GM04504 (cell line): ENCODE measurements around the gene CLTCL1.
"Not testable (repeated sequence)": the region's sequence is repeated elsewhere in the genome, so short reads cannot be mapped to it uniquely, and the experiment has no call there.

ENCODE experiments used
- DNase-seq: peaks from one replicate; pipeline ENCODE4 v3.0.0-alpha.2; 2012; ENCODE audit warnings: low read depth

The CLTCL1 gene

DNA sequence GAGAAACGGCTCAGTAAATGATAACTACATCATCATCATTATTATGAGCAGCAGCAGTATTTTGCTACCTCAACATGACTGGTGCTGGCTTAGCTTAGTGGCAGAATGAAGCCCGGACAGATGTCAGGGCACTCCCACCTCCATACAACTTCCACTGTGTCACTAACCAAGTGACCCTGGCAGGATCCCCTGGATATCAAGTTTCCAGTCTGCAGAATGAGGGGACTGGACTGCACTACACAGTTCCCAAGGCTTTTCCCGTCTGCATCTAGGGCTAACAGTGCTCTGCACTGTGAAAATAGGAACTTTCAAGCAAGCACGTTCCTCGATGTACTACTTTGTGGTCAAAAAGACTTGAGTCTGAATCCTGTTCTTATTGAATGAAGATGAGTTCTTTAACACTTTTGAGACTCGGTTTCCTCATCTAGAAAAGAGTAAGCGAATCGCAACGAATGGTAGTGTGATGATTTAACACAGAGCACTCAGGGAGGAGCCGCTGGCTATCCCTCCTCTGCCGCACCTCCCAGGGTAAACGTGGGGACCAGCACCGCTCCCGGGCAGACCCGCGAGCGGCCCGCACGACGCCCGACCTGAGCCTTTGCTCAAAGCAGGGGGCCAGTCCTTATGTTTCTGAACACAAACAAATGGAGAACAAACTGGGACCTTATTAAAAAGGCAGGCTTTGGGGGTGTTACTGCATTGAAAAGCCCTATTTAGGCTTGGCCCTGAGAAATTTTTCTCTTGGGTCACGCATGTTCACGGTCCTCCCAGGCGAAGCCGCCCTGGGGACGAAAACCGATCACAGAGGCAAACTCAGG, 910 bp downstream of the CLTCL1 start:
- DNase-seq: no peak

DNA sequence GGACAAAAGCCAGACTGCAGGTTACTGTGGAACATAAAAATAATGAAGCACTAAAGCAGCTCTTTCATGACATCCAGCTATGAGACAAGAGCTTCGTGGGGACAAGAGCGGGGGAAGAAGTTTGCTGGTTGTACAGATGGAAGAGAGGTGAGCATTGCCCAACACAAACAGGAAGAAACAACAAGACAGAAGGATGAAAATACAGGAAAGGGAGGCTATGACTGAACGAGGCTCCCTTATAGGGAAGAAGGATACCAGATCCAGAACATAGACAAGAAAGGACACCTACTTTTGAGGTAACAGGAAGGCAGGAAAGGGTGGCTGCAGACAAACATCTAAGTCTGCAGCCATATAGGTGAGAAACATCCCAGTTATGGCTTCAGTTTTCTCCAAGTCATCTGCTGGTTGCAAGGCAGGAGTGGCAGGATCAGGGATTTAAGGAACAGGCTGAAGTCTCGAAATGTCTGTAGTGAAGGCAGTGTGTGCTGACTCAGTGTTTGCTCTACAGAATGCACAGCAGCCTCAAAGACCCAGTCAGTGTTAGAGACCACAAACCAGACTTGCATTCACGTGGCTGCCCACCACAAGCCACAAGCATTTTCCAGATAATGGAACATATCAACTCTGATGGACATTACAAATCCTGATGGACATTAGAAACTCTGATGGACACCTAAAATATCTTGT, 1.9 kb downstream of the CLTCL1 start:
- DNase-seq: no peak

DNA sequence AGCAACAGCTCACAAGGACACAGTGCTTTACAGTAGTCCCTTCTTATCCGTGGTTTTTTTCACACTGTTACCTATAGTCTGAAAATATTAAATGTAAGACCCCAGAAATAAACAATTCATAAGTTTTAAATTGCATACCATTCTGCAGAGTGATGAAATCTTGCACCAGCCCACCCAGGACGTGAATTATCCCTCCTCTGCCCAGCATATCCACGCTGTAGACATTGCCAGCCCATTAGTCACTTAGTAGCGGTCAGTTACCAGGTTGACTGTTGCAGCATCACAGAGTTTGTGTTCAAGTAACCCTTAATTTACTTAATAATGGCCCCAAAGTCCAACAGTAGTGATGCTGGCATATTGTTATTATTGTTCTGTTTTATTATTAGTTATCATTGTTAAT, 3.6 kb downstream of the CLTCL1 start:
- DNase-seq: peak; percentile 51

DNA sequence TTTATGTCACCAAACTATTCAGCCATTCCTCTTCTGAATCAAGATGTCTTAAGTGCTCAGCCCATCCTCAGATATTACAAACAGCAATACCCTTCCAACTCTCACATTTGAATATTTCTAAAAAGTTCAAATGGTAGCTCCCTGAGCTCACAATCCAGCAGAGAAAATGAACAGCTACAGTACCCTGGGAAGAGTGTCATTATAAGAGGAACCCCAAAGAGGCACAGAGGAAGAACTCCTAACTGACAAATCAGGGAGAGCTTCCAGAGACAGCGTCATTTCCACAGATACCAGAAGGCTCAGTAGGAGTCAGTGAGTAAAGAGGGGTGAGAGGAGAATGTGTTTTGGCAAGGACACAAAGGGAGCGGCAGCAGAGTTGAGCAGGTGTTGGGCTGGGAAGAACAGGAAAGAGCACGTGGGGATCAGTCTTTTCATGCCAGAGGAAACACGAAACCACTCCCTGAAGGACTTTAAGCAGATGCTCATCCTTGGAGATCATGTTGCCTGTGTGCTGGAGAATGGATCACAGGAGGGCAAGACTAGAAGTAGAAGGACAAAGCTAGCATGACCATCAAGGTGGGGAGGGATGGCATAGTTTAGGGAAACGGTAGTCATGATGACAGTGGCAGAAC, 4.3 kb downstream of the CLTCL1 start:
- DNase-seq: no peak

DNA sequence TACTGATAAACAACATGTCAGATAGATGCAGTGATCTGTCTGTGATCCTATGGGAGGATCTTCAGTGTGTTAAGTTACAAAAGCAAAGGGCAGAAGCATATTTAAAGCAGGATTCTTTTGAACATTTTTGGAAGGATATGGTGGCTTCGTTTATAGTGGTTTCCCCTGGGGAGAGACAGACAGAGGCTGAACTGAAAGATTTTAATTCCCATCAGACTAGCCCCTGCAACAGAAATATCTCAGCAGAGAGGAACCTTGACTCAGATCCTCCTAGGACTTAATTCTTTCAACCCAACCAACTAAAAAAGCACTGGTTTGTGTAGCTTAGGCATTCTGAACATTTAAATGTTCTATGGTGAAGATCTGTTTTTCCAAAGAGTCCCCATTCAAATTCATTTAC, 5.7 kb downstream of the CLTCL1 start:
- DNase-seq: no peak

DNA sequence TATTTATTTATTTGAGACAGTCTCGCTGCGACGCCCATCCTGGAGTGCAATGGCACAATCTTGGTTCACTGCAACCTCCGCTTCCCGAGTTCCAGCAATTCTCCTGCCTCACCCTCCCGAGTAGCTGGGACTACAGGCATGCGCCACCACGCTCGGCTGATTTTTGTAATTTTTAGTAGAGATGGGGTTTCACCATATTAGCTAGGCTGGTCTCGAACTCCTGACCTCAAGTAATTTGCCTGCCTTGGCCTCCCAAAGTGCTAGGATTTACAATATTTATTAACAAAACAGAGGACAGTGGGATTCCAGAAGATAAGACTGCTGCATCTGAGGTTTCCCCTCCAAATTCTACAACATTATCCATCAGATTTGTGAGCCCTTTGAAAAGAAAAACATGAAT, 12.4 kb downstream of the CLTCL1 start:
- DNase-seq: not testable (repeated sequence)

DNA sequence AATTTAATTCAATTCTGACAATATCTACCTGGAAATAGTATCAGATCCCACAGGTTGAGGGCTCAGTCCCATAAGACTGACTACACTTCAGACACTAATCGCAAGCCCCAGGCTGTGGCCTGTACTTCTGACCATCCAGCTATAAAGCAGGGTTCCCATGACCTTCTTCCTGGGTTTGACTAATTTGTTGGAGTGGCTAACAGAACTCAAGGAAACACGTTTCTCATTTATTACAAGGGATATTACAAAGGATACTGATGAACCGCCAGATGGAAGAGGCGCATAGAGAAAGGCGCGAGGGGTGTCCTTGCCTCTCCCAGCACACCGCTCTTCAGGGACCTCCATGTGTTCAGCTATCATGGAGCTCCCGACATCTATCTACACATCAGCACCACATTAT, 13.7 kb downstream of the CLTCL1 start:
- DNase-seq: no peak

DNA sequence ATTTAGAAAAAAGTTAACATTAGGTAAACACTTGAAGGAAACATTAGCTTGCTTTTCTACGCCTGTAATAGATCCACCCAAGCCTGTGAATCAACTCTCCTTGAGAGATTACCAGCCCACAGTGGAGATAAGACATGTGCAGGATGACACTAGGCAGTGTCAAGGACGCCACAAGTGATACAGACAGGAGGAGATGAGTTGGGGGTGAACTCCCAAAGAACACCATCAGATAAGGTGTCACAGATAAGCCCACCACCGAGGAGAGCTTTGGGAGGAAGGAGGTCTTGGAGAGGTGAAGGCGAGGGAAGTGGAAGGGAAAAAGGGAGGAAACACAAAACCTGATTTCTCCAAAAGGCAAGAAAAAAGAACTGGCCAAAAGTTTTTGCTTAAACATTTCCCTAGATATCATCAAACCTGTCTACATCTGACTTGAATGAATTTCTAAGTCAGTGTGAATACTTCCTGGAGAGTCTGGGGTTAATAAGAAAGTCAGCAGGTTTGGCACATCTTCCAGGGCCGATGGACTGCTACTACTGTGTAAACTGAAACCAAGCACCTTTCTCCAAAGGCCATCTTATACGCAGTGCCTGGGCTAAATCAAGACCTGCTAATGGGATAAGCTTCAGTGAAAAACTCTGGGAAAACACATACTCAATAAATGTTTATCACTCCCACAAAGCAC, 15.5 kb downstream of the CLTCL1 start:
- no peak for DNase-seq

DNA sequence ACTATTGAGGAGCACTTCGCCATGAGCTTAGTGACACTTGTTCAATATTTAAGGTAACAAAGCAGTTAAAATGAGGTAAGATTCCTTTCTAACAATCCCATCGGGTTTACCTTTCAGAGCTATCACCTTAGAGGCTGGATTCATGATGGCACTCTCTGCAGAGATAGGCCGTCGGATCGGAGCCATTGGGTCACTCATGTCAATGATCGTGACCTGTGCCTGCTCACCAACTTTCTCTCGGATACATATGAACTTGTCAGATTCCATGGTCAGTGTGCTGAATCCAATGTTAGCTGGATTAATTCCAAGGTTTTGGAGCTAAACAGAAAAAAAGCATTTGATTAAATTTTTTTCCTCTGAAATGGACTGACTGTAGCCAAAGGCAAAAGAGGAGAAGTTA, 16.0 kb downstream of the CLTCL1 start:
- DNase-seq: no peak

DNA sequence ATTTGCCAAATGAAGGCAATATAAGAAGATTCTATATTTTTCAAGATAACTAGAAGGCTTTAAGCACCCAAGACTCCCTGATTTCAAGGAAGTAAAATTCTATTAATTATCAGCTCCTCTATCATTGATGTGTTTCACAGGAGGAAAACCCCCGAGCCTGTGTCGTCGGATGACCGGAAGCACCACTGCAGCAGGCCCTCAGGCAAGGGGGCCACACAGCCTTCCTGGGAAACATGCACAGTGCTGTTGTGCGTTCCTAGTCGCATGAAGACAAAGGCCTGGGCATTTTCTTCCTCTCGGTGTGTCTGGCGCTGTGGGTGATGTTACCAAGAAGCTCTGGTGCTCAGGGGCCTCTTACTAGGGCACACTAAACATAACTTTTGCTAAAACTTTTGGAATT, 16.4 kb downstream of the CLTCL1 start:
- no peak for DNase-seq

DNA sequence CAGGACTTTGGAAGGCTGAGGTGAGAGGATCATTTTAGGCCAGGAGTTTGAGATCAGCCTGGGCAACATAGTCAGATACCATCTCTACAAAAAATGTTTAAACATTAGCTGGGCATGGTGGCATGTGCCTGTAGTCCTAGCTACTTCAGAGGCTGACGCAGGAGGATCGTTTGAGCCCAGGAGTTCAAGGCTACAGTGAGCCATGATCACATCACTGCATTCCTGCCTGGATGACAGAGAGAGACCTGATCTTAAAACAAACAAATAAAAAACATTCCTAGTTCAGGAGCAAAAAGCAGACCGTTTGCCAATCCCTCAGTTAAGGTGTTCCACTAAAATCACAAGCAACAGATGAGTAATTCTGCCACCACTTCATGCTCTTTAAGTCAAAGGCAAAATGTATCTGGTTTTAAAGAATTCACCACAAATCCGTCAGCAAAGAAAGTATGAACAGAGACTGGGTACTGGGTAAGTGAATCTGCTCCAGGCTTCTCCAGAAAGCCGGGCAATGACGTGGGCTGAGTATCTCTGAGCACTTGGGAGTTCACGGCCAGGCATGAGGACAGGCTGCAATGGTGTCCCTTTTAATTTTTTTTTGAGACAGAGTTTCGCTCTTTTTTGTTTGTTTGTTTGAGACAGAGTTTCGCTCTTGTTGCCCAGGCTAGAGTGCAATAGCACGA, 19.5 kb downstream of the CLTCL1 start:
- no peak for DNase-seq

DNA sequence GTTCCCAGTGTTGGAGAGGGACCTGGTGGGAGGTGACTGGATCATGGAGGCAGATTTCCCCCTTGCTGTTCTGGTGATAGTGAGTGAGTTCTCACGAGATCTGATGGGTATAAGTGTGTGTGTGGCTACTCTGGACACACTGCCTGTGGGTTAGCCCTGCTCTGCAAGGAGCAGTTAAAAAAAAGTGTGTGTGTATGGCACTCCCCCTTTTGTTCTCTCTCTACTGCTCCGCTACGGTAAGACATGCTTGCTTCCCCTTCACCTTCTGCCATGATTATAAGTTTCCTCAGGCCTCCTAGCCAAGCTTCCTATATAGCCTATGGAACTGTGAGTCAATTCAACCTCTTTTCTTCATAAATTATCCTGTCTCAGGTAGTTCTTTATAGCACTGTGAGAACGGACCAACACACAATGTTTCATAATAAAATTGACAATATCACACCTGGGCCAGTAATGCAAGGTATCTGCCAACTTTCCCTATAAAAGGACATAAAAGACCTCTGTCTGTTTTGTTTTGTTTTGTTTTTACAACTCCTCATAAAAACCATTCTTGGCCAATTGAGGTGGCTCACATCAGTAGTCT, 20.2 kb downstream of the CLTCL1 start:
- DNase-seq: no peak

DNA sequence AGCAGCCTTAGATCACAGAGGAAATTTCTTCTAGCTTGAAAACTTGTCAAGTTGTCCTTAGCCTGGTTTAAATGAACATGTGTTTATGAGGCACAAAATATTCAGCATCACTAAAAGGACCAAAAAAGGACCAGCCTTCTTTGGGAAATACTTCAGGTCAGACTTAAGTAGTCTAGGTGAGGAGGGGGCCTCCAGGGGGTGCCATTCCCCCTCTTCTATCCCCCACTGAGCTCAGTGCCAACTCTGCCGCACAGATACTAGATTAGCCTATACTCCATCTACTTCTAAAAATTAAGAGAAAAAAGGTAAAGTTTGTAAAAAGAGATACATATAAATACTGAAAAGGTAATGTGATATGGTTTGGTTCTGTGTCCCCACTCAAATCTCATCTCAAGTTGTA, 20.6 kb downstream of the CLTCL1 start:
- DNase-seq: no peak

DNA sequence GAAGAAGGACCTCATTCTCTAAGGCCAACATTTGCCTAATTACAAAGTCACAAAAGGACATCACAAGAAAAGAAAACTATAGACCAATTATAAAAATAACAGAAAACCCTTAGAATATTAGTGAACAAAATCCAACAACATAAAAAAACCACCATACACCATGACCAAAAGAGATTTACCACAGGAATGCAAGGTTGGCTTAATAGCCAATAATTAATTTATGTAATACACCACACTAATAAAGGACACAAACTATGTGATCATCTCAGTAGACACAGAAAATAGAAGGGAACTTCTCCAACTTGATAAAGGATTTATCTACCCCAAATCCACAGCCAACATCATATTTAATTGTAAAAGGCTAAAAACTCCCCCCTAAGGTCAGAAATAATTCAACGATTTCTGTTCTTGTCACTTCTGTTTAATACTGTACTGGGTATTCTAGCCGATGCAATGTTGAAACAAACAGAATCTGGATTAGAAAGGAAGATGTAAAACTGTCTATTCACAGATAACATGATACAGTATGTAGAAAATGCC, 24.9 kb downstream of the CLTCL1 start:
- no peak for DNase-seq

DNA sequence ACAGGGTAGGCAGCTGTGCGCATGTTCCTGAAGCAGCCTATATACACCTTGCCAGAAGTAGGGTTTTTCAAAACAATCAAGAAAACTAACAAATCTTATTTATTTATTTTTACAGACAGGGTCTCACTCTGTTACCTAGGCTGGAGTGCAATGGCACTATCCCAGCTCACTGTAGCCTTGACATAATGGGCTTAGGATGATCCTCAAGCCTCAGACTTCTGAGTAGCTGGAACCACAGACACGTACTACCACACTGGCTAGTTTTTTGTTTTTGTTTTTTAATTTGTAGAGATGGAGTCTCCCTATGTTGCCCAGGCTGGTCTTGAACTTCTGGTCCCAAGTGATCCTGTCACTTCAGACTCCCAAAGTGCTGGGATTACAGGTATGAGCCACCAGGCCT, 25.7 kb downstream of the CLTCL1 start:
- DNase-seq: no peak

DNA sequence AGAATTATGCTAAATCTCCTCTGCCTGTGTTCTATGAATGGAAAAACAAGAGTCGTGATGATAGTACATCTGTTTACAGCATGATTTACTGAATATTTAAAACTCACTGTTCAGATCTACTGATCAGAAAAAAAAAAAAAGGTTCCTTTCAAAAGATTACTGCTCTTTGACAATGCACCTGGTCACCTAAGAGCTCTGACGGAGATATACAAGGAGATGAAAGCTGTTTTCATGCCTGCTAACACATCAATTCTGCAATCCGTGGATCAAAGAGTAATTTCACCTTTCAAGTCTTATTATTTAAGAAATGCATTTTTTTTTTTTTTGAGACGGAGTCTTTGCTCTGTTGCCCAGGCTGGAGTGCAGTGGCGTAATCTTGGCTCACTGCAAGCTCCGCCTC, 30.7 kb downstream of the CLTCL1 start:
- no peak for DNase-seq

DNA sequence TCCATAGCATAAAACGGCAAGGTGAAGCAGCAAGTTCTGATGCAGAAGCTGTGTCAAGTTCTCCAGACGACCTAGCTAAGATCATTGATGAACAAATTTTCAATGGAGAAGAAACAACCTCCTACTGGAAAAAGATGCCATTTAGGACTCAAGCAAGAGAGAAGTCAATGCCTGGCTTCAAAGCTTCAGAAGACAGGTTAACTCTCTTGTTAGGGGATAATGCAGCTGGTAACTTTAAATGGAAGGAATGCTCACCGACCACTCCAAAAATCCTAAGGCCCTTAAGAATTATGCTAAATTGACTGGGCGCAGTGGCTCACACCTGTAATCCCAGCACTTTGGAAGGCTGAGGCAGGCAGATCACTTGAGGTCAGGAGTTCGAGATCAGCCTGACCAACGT, 31.3 kb downstream of the CLTCL1 start:
- no peak for DNase-seq

DNA sequence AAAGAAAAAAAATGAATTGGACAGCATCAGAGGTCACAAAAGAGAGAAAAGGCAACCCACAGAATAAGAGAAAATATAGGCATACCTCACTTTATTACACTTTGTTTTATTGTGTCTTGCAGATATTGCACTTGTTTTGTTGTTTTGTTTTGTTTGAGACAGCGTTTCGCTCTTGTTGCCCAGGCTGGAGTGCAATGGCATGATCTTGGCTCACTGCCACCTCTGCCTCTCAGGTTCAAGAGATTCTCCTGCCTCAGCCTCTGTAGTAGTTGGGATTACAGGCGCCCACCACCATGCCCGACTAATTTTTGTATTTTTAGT, 32.6 kb downstream of the CLTCL1 start:
- not testable (repeated sequence) for DNase-seq

DNA sequence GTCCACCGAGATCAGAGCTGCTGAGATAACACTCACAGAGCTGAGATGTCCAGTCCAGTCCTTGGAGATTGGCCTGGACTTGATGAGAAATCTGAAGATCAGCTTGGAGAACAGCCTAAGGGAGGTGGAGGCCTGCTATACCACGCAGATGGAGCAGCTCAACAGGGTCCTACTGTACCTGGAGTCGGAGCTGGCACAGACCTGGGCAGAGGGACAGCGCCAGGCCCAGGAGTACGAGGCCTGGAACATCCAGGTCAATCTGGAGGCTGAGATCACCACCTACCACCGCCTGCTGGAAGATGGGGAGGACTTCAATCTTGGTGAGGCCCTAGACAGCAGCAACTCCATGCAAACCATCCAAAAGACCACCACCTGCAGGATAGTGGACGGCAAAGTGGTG, 33.1 kb downstream of the CLTCL1 start:
- no peak for DNase-seq

DNA sequence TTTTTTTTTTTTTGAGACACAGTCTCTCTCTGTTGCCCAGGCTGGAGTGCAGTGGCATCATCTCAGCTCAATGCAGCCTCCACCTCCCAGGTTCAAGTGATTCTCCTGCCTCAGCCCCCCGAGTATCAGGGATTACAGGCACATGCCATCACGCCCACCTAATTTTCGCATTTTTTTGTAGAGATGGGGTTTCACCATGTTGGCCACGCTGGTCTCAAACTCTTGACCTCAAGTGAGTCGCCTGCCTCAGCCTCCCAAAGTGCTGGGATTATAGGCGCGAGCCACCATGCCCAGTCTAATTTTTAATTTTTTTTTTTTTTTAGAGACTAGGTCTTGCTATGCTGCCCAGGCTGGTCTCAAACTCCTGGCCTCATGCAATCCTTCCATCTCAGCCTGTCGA, 35.2 kb downstream of the CLTCL1 start:
- DNase-seq: not testable (repeated sequence)

DNA sequence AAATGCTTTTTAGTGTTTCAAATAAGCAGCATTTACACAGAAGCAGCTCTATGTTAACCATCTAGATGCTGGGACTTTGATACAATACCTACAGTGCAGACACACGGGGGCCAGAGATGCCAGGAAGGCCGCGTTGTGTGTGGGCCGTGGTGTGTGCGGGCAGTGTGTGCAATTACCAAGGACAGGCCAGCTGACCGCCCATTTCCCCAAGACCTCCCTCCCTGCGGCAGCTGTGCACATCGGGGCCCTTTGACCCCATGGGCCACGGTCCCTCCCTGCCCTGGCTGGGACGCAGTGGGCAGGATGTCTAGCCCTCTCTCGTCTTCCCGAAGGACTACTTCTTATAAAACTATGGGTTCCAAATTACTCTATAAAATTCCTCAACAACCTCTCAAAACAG, 38.4 kb downstream of the CLTCL1 start:
- DNase-seq: no peak
